ENCODE measurements around the gene CNN2. TPM values are rescaled to one million over a fixed set of nuclear protein-coding genes. Genes with fewer than 3 reads are reported as not detected.

Gene CNN2
- total RNA-seq, 1 donor from 2014 or later: 42.3 TPM

GRCh38 chr19:995051-995827 lies 31.2 kb upstream of the CNN2 start:
- DNase-seq: peak; percentile 48

- peak; percentile 72 for DNase-seq
Measured at GRCh38 chr19:996051-996838, 30.2 kb upstream of the CNN2 start.

GRCh38 chr19:998064-998463 lies 28.3 kb upstream of the CNN2 start:
- DNase-seq: no peak

- no peak for DNase-seq
Measured at GRCh38 chr19:999379-999719, 27.1 kb upstream of the CNN2 start.

- peak; percentile 67 for DNase-seq
Measured at GRCh38 chr19:1000095-1000494, 26.3 kb upstream of the CNN2 start, which contains the start of gene GRIN3B. Gene GRIN3B (plus strand): TSS chr19:1000419. CDS start chr19:1000438, 19 bp downstream.

- DNase-seq: no peak
Measured at GRCh38 chr19:1000591-1001537, 25.5 kb upstream of the CNN2 start.

- peak; percentile 61 for DNase-seq
Measured at GRCh38 chr19:1001538-1002166, 24.8 kb upstream of the CNN2 start.

- DNase-seq: no peak
Measured at GRCh38 chr19:1002600-1002999, 23.8 kb upstream of the CNN2 start.

GRCh38 chr19:1003283-1003682 lies 23.1 kb upstream of the CNN2 start:
- DNase-seq: no peak

- DNase-seq: no peak
Measured at GRCh38 chr19:1004204-1004802, 22.1 kb upstream of the CNN2 start.

GRCh38 chr19:1004803-1005664 lies 21.4 kb upstream of the CNN2 start:
- DNase-seq: no peak

- no peak for DNase-seq
Measured at GRCh38 chr19:1006711-1007398, 19.6 kb upstream of the CNN2 start.

- DNase-seq: no peak
Measured at GRCh38 chr19:1007399-1008251, 18.8 kb upstream of the CNN2 start.

- DNase-seq: no peak
Measured at GRCh38 chr19:1008268-1009040, 18.0 kb upstream of the CNN2 start.

GRCh38 chr19:1009041-1009980 lies 17.1 kb upstream of the CNN2 start:
- no peak for DNase-seq

GRCh38 chr19:1009981-1010538 lies 16.3 kb upstream of the CNN2 start:
- DNase-seq: no peak

Measured in tongue (tissue), 2 donors.